NCI-H82 treated with DMSO at 0.1 percent for 48 hours (cell line): ENCODE data around the gene FAM111B.

Experiments used
- DNase-seq: peaks from one replicate; lab custom pipeline; 2025; ENCODE audit not compliant: unreplicated experiment; lab: John Stamatoyannopoulos, UW

FAM111B gene

GRCh38 chr11:59152312-59152951, 45.4 kb downstream of the FAM111B start:
- no peak for DNase-seq

DNA sequence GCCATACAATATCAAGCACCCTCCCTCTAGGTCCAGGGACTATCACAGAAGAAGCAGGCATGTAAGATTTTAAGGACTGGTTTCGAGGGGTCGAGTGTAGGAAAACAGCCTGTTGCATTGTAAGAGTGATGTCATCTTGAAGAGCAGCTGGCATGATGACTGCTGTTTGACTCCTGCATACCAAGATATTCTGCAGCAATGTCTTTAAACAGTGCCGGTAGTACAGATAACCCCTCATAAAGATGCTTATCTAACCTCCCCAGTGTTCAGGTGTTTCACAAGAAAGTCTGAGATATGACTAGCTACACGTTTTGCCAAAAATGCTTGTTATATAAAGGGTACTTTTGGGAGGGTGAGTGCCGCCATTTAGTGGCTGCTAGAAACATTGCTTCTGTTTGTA, 47.6 kb downstream of the FAM111B start:
- no peak for DNase-seq

DNA sequence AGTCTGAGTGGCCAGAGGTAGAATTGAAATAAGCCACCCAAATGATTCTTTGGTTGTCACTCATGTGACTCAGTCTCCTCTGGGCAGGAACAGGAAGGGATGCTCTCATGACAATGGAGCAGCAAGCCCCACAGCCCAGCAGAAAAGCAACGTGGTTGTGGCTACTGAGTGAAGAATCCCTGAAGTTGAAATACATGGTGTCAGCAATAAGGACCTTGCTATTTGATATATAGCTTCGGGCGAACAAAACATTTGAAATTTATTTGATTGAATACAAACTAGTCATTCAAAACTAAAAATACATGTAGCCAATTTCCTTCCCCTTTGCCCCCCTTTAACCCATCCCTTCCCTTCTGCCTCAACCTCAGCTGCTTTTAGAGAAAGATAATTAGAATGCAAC, 50.4 kb downstream of the FAM111B start:
- DNase-seq = no peak

DNA sequence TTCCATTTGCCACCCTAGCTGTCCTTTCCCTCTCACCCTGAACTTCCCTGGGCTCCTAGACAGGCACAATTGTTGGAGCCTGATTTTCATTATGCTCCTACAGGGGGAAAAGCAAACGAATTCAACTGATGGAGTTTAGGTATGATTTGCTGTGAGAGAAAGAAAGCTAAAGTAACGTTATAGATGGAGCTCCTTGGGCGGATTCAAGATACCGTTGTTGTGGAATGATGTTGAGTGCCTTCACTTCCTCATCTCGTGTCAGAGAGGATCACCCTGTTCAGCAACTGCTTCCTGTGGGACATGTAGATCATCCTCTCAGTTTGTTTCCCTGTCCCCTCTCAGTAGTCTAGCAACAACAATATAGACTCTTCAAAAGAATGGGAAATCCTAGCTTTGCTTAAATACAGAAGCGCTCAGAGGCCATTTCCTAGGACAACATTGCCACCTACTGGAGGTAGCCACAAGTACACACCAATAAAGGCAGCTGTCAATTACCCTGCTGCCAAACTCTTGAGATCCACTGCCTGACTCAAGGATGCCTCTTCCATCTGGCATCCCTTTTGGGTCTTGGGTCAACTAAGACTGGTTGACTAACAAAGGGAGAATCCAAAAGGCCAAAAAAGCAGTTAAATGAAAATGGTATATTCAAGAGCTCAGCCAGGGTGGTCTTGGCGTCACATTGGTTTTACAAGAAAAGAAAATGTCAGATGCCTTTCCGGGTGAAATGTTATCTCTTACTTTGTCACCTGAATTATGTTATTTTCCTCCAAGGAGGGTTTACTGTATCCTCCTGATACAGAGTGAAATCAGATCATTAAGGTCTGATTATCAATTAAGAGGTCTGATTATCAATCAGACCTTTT, 51.4 kb downstream of the FAM111B start:
- peak; percentile 4 for DNase-seq

DNA sequence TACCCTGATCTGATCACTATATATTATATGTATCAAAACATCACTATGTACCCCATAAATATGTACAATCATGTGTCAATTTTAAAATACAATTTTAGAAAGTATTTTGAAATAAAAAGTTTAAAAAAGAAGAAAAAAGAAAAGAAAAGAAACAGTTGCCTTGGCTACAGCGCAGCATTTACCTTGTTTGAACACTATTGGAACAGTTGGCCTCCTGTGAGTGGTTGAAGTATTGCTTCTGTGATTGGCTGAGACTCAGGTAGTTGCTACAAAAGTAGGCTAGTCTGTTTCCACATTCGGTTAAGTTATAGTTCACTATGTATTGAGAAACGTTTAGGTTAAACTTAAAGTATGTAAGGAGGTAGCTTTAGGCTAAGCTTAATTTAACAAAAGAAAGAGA, 57.0 kb downstream of the FAM111B start:
- DNase-seq = no peak

- DNase-seq = peak; percentile 68
These were observed 64.7 kb downstream of the FAM111B start, which contains the start of gene DTX4 for GRCh38 chr11:59171508-59172322. TSS of gene DTX4 (plus strand) at chr11:59172132. CDS start at chr11:59172596, 464 bp downstream.

- DNase-seq = no peak
These were observed 65.5 kb downstream of the FAM111B start for GRCh38 chr11:59172345-59173079.

DNA sequence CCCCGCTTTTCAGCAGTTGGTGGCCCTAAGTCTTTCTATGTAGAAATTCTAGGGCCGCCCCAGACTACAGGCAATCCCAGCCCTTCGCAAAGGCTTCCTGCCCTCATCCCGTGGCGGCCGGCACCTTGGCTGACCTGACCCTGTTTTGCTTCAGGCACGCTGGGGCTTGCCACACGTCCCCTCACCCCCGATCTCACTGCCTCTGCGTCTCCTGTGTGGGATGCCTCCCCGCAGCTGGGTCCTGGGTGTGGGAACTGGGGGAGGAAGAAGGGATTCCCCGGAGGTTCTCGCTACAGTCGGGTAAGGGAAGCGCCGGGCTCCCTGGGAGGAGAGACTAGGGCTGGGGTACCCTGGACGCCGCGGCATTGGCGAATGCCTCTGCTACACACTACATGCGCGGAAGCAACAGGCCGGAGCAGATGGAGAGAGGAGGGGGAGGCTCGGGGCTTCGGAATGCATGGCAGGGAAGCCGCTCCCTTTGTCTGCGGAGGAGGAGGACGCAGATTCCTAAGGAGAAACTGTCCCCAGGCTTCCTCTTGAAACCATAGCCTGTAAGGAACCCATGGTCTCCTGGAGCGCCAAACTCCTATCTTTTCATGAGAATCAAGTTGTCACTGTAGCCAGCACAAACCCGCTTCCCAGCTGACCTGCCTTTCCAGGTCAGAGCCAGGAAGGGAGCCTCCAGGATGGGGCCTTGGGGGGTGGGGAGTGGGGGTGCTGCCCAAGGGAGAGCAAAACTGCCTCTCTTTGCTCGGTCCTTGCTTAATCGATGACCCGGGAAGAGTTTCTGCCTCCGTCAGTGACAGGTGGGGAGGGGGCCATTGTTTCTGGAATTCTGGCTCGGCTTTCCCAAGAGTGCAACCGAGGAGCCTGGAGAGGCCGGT, 66.3 kb downstream of the FAM111B start:
- DNase-seq = peak; percentile 2

GRCh38 chr11:59173964-59174663, 67.1 kb downstream of the FAM111B start:
- DNase-seq = peak; percentile 1

GRCh38 chr11:59174664-59175033, 67.6 kb downstream of the FAM111B start:
- no peak for DNase-seq

- DNase-seq = peak; percentile 31
These were observed 68.1 kb downstream of the FAM111B start for GRCh38 chr11:59175091-59175501.

GRCh38 chr11:59176330-59176729, 69.3 kb downstream of the FAM111B start:
- DNase-seq = no peak
